Sigmoid colon (tissue), 7 donors: ENCODE measurements around the gene IZUMO1. TPM values are rescaled to one million over a fixed set of nuclear protein-coding genes. Genes with fewer than 3 reads are reported as not detected.

Source experiments
- DNase-seq: peaks from one replicate; pipeline ENCODE4 v3.0.0-alpha.2; 2019
- H3K27ac ChIP-seq, 4 donors: fragments of 200-600 bp; sonication (generic); one replicate each; pipeline ENCODE4 v1.5.1; 2016 to 2019; ENCODE audit warnings: mild to moderate bottlenecking in 1 of 4
- H3K27me3 ChIP-seq, 3 donors: fragments of 200-600 bp; sonication (generic); one replicate each; pipeline ENCODE4 v1.5.1; 2019; ENCODE audit warnings: mild to moderate bottlenecking in 1 of 3
- H3K36me3 ChIP-seq, 4 donors: fragments of 200-600 bp; sonication (generic); one replicate each; pipeline ENCODE4 v1.5.1; 2016 to 2019
- H3K4me1 ChIP-seq, 4 donors: fragments of 200-600 bp; sonication (generic); one replicate each; pipeline ENCODE4 v1.5.1; 2017 to 2019
- H3K4me3 ChIP-seq, 4 donors: fragments of 200-600 bp; sonication (generic); one replicate each; pipeline ENCODE4 v1.5.1; 2017 to 2019; ENCODE audit warnings: mild to moderate bottlenecking in 2 of 4, moderate library complexity in 1 of 4
- H3K9me3 ChIP-seq, 4 donors: fragments of 200-600 bp in 3 of 4; sonication (generic) in 3 of 4; one replicate each; pipeline versions ENCODE4 v1.5.1 to v1.6.1; 2013 to 2019
- EP300 ChIP-seq, 4 donors: sonication (generic); formaldehyde crosslinking; IDR thresholded peaks; one replicate each; pipeline ENCODE4 v1.6.1; 2017; ENCODE audit warnings: antibody characterized with exemption in 4 of 4
- POLR2A ChIP-seq, 2 donors: fragments of 450-650 bp; IDR thresholded peaks; one replicate each; pipeline ENCODE4 v1.6.1; 2016; ENCODE audit warnings: antibody characterized with exemption in 2 of 2, mild to moderate bottlenecking in 2 of 2, moderate library complexity in 2 of 2
- POLR2AphosphoS5 ChIP-seq, 4 donors: sonication (generic); formaldehyde crosslinking; IDR thresholded peaks; one replicate each; pipeline ENCODE4 v1.6.1; 2017; ENCODE audit warnings: antibody characterized with exemption in 4 of 4
- WGBS, 2 donors: extraction: QIAGEN DNeasy Blood & Tissue Kit; methylation state at CpG; one replicate each; pipeline ENCODE4 v1.1.7; 2013; 5-methylcytosine and 5-hydroxymethylcytosine counted together
- intact Hi-C: fragments of 100-400 bp; cut with DNase I; formaldehyde crosslinking; loops from one replicate; pipeline ENCODE4 v1.15.1; 2023
- polyA plus RNA-seq, 3 donors: library from polyadenylated mRNA; stranded (reverse); fragments of 200-250 nt; gene quantifications; one replicate each; pipeline ENCODE4 v1.2.3, GENCODE V29; 2013
- total RNA-seq, 4 donors: library from RNA; depleted of rRNA; stranded (reverse); fragments of >200 nt; gene quantifications; one replicate each; pipeline ENCODE4 v1.1.0, GENCODE V29; 2016
- TF ChIP-seq, protein P1 (sequence below), 4 experiments: fragments of 450-650 bp in 3 of 4; fragments of 200-600 bp in 1 of 4; IDR thresholded peaks; one replicate each; pipeline ENCODE4 v1.5.1; 2016 to 2019; ENCODE audit warnings: antibody characterized with exemption in 4 of 4, mild to moderate bottlenecking in 3 of 4, moderate library complexity in 2 of 4
- donor health status: healthy with polysubstance abuse.
- donor health status: Bipolar disorder and iron deficiency.
- donor health status: healthy.

The IZUMO1 gene
- total and polyA plus RNA-seq, 7 donors: 0.15 to 1.8 TPM; not detected in 5

DNA sequence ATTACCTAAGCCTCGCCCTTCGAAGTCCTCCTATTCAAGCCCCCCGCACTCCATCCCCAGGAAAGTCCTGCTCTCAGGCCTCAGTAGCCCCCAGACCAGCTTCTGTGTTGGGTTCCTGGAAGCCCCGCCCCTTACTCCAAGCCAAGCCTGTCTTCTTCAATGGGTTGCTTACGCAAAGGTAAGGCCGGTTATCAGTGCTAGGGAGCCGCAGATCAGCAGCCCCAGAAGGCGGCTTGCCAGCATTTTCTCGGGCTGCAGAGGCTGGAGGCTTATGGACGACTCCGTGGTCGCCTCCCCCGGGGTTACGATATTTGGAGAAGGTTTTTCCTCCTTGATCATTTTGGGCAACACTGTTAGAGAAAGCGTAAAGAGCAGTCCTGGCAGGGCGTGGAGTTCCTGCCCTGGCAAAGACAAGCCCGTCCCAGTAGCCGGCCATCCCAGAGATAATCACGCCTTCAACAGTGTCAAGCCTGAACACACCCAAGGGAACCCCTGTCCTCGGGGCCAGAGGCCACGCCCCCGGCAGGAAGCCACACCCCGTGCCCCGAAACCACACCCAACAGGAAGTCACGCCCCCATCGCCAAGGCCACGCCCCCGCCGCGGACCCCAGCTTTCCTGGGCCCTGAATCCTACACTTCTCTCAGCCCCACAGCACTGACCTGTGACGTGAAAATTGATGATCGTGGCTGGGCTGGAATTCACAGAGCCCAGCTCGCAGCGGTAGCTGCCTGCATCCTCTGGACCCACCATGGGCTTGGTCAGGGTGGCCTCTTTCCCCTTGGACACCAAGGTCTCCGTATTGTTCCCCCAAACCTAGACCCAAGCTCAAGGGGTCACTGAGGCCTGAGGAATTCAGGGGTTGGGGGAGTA lies 5.3 kb downstream of the IZUMO1 start:
- WGBS, 2 donors: 24 to 44% methylated on average over 35 of the region's 35 CpGs
- Histone ChIP-seq H3K27me3 (peaks cover 7 to 20% (median 10%) of the 10 kb centered on the region in 3 donors), H3K4me1 (peaks cover 0 to 15% (median 8%) of the 10 kb centered on the region in 4 donors), H3K36me3 (no peaks in the 10 kb centered on the region), H3K4me3 (no peak overlapping the region), H3K27ac (peak overlapping the region in 3 of 4 donors; percentile 45 to 77 (median 65)), H3K9me3 (no peaks in the 10 kb centered on the region)
- TF ChIP-seq POLR2A (IDR thresholded peaks at IDR 0.05): no peak
- TF ChIP-seq POLR2AphosphoS5 (IDR thresholded peaks at IDR 0.05): peak in 1 of 4 donors; percentile 16
- TF ChIP-seq, protein P1, sequence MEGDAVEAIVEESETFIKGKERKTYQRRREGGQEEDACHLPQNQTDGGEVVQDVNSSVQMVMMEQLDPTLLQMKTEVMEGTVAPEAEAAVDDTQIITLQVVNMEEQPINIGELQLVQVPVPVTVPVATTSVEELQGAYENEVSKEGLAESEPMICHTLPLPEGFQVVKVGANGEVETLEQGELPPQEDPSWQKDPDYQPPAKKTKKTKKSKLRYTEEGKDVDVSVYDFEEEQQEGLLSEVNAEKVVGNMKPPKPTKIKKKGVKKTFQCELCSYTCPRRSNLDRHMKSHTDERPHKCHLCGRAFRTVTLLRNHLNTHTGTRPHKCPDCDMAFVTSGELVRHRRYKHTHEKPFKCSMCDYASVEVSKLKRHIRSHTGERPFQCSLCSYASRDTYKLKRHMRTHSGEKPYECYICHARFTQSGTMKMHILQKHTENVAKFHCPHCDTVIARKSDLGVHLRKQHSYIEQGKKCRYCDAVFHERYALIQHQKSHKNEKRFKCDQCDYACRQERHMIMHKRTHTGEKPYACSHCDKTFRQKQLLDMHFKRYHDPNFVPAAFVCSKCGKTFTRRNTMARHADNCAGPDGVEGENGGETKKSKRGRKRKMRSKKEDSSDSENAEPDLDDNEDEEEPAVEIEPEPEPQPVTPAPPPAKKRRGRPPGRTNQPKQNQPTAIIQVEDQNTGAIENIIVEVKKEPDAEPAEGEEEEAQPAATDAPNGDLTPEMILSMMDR (IDR thresholded peaks at IDR 0.05): no peak
- intact Hi-C loops: no loop called here
- DNase-seq: no peak

DNA sequence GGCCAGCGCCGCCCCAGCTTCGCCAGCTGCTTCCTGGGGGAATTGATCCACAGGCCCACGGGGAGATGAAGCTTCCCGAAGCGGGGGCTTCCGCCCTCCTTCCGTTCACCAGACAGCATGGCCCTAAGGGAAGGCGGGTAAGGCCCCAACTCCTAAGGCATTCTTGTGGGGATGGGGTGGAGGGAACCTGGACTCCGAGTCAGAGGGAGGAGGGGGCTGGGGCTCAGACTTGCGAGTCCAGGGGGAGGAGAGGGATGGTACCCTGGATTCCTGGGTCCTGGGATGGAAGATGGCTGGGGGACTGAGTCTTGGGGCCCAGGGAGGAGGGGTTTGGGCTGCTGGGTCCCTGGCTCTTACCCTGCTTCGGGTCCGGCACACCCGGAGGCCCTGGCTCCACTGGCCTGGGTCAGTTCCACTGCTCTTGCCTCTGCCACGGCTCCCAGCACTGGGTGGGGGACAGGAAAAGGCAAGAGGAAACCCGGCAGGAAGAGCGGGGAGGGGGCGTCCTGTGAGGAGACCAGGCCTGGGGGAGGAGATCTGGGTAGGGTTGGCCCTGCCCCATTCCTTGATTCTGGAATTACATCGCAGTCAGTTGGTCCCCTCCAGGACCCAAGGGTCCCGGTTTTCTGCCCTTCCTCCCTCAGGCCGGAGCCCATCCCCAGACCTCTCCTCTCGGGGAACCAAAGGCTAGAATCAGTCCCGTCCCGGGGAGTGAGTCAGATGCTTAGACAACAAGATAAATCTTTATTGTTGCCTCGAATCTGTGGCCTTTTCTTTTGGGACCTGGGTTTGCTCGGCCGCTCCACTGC lies 6.3 kb downstream of the IZUMO1 start, which contains the start of gene RASIP1:
RASIP1 (minus strand) TSS at position 447 of the 809 bp plus-strand sequence; CDS start at position 119, 328 bp downstream.
- peak within 1 kb of the TSS; percentile 33 to 63 (median 48) for H3K4me3 ChIP-seq

DNA sequence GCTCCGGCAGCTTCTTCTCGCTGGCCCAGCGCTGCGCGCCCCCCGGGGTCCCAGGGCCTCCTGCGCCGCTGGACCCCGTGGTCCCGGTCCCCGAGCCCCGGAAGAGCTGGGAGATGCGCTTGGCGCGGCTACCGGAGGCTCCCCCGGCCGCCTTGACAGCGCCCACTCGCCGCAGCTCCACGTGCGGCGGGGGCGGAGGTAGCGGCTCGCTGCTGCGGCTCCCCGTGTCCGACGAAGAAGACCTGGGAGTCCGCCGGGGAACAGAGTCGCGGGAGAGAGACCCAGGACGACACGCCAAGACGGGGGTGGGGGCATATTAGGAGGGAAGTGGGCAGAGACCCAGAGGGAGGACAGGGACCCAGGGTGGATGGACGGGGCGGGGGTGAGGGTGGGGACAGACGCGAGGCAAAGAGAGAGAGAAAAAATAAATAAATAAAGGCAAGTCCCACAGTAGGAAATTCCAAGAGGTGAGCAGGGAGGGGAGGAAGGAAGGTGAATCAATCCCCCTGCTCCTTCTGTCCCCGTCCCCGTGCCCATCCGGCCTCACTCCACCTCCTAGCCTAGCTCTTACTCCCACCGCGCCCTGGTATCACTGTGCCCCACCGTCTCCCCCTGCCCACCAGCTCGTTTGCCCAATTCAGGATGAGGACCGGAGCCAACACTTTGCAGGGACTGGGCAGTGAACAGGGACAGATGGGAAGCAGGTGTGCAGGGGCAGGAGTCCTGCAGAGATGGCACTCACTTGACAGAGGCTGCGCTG lies 7.1 kb downstream of the IZUMO1 start:
- peak overlapping the region; percentile 40 to 77 (median 52) for H3K27ac ChIP-seq
- no peaks in the 10 kb centered on the region for H3K36me3 ChIP-seq
- 10 to 19% methylated on average over 51 of the region's 51 CpGs for WGBS, 2 donors
- H3K4me1 ChIP-seq: peaks cover 0 to 15% (median 8%) of the 10 kb centered on the region in 4 donors
- TF ChIP-seq POLR2A (IDR thresholded peaks at IDR 0.05) (no peak), EP300 (IDR thresholded peaks at IDR 0.05) (no peak), POLR2AphosphoS5 (IDR thresholded peaks at IDR 0.05) (no peak)
- TF ChIP-seq, protein P1 (IDR thresholded peaks at IDR 0.05): no peak
- no peaks in the 10 kb centered on the region for H3K9me3 ChIP-seq
- no peak for DNase-seq
- H3K27me3 ChIP-seq: peaks cover 0 to 19% (median 0%) of the 10 kb centered on the region in 3 donors
- intact Hi-C loops: loop anchor here (2.0 kb wide), 1 partner anchor 65 kb away; no protein-coding TSS in a partner anchor
- peak overlapping the region; percentile 33 to 63 (median 48) for H3K4me3 ChIP-seq

More for the DNA sequence above, 6.3 kb downstream of the IZUMO1 start, which contains the start of gene RASIP1:
- TF ChIP-seq POLR2A (IDR thresholded peaks at IDR 0.05): no peak
- TF ChIP-seq POLR2AphosphoS5 (IDR thresholded peaks at IDR 0.05): peak; percentile 28 to 62 (median 38)
- intact Hi-C loops: no loop called here
- no peak for DNase-seq
- Histone ChIP-seq H3K4me1 (peaks cover 0 to 15% (median 8%) of the 10 kb centered on the region in 4 donors), H3K36me3 (no peaks in the 10 kb centered on the region), H3K9me3 (no peaks in the 10 kb centered on the region), H3K27me3 (peaks cover 0 to 13% (median under 1%) of the 10 kb centered on the region in 3 donors), H3K27ac (peak within 1 kb of the TSS; percentile 44 to 77 (median 55))
- WGBS, 2 donors: 49 to 53% methylated on average over 27 of the region's 27 CpGs

DNA sequence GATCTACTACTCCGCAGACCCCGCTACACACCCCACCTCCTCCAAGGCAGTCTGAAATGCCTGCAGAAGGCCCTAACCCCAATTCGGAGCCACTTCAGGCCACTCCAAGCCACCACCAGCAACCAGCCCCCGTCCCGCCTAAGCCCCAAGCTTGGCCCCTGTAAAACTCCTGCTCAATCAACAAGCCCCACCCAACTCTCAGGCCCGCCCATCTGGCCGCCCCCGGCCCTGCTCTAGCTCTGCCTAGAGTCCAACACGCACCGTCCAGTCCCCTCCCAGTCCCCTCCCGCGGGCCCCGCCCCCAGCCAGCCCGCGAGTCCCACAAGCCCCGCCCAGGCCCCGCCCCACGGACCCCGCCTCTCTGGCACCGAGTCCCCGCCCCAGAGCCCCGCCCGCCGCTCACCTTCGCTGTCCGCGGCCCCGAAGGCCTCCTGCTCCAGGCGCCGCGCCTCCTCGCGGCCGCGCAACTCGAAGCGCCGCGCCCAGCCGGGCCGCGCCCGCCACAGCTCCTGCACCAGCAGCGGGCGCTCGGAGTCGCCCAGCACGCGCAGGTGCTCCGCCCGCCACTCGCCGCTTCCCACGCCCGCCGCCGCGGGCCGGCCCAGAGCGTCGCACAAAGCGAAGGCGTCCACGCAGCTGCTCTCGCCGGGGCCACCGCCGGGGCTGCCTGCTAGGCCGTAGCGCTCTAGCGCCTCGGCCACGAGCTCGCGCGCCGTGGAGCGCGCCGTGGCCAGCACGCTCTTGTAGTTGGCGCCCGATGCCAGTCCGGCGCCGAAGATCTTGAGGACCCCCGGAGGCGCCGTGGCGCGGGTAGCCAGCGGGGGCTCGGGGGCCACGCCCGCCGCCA lies 7.9 kb downstream of the IZUMO1 start:
- peak; percentile 96 for DNase-seq
- H3K4me3 ChIP-seq: peak overlapping the region; percentile 33 to 63 (median 48)
- H3K36me3 ChIP-seq: no peaks in the 10 kb centered on the region
- intact Hi-C loops: loop anchor here (1.0 to 2.0 kb wide), 2 partner anchors 64 to 92 kb away; partner anchors contain the start of gene CA11
- no peaks in the 10 kb centered on the region for H3K9me3 ChIP-seq
- WGBS, 2 donors: 2 to 4% methylated on average over 96 of the region's 96 CpGs
- H3K27me3 ChIP-seq: peaks cover 0 to 19% (median 0%) of the 10 kb centered on the region in 3 donors
- peaks cover 0 to 15% (median 8%) of the 10 kb centered on the region in 4 donors for H3K4me1 ChIP-seq
- TF ChIP-seq, protein P1 (IDR thresholded peaks at IDR 0.05): peak in 1 of 4 experiments; percentile 40
- TF ChIP-seq POLR2A (IDR thresholded peaks at IDR 0.05) (no peak), EP300 (IDR thresholded peaks at IDR 0.05) (no peak), POLR2AphosphoS5 (IDR thresholded peaks at IDR 0.05) (no peak)
- peak overlapping the region; percentile 41 to 77 (median 64) for H3K27ac ChIP-seq
